Heart left ventricle (tissue), 16 donors: ENCODE results near the gene UGT1A5. TPM values are rescaled to one million over a fixed set of nuclear protein-coding genes. Genes with fewer than 3 reads are reported as not detected.

Experiments
- ATAC-seq, 4 donors: fragments of 200-7000 bp; cut with Tn5 transposase; one replicate each; pipeline ENCODE4 v1.9.1; 2020 to 2022; ENCODE audit warnings: moderate library complexity in 4 of 4, mild to moderate bottlenecking in 3 of 4, moderate number of reproducible peaks in 1 of 4
- DNase-seq, 5 donors: peaks; one replicate each; pipeline ENCODE4 v3.0.0-alpha.2; 2020
- H3K27ac ChIP-seq, 12 donors: fragments of 200-600 bp; sonication (generic) in 4 of 12; one replicate each; pipeline versions ENCODE4 v1.5.0 to v1.8.0; 2016 to 2022; ENCODE audit warnings: mild to moderate bottlenecking in 2 of 12
- H3K27me3 ChIP-seq, 9 donors: fragments of 200-600 bp; sonication (generic) in 2 of 9; one replicate each; pipeline versions ENCODE4 v1.5.1 to v1.8.0; 2016 to 2022; ENCODE audit warnings: mild to moderate bottlenecking in 3 of 9
- H3K36me3 ChIP-seq, 9 donors: fragments of 200-600 bp; sonication (generic) in 2 of 9; one replicate each; pipeline versions ENCODE4 v1.5.0 to v1.8.0; 2018 to 2022; ENCODE audit warnings: mild to moderate bottlenecking in 2 of 9
- H3K4me1 ChIP-seq, 12 donors: fragments of 200-600 bp; sonication (generic) in 4 of 12; one replicate each; pipeline versions ENCODE4 v1.5.0 to v1.8.0; 2016 to 2022; ENCODE audit warnings: mild to moderate bottlenecking in 3 of 12
- H3K4me3 ChIP-seq, 12 donors: fragments of 200-600 bp; sonication (generic) in 4 of 12; one replicate each; pipeline versions ENCODE4 v1.5.0 to v1.8.0; 2017 to 2022; ENCODE audit warnings: mild to moderate bottlenecking in 9 of 12, moderate library complexity in 4 of 12
- H3K9me3 ChIP-seq, 12 donors: fragments of 200-600 bp; sonication (generic) in 4 of 12; one replicate each; pipeline versions ENCODE4 v1.5.0 to v1.8.0; 2016 to 2022; ENCODE audit warnings: mild to moderate bottlenecking in 1 of 12
- POLR2A ChIP-seq, 2 donors: fragments of 450-650 bp; IDR thresholded peaks; one replicate each; pipeline ENCODE4 v1.6.1; 2017; ENCODE audit warnings: antibody characterized with exemption in 2 of 2, mild to moderate bottlenecking in 2 of 2, moderate library complexity in 2 of 2
- WGBS, 4 donors: extraction: QIAGEN DNeasy Blood & Tissue Kit in 2 of 4; methylation state at CpG; one replicate each; pipeline versions ENCODE4 v1.1.5 to v1.1.7; 2013 to 2018; 5-methylcytosine and 5-hydroxymethylcytosine counted together
- intact Hi-C, 10 donors: fragments of 100-400 bp; cut with DNase I; formaldehyde crosslinking; loops; one replicate each; pipeline versions ENCODE4 v1.11.1 to v1.14.2; 2022
- long read RNA-seq, 3 donors: library from polyadenylated mRNA; unstranded; transcript quantifications; one replicate each; pipeline ENCODE4 v2.0.0, GENCODE V29; 2020 to 2021
- polyA plus RNA-seq, 2 donors: library from polyadenylated mRNA; stranded (reverse); fragments of 200-250 nt; gene quantifications; one replicate each; pipeline ENCODE4 v1.2.3, GENCODE V29; 2013
- total RNA-seq, 9 donors: library from RNA; depleted of rRNA in 2 of 9; stranded (reverse); fragments of >200 nt in 2 of 9; fragmentation: NEBNext Ultra II Directional in 3 of 9; extraction: Animal tissue kit (Norgen Biotek cat#: 25700) in 3 of 9; gene quantifications; one replicate each; pipeline versions ENCODE4 v1.1.0 to v1.2.4, GENCODE V29; 2016 to 2023
- TF ChIP-seq, protein P1 (sequence below), 12 donors: fragments of 200-600 bp; sonication (generic) in 4 of 12; IDR thresholded peaks; one replicate each; pipeline versions ENCODE4 v1.5.0 to v1.8.0; 2018 to 2022; ENCODE audit warnings: antibody characterized with exemption in 12 of 12, mild to moderate bottlenecking in 5 of 12
- donor health status: ischemic (EF 13 %, LVEDD 7.1; RV severe dilation, severe dysfunction).
- donor health status: healthy with polysubstance abuse.
- donor health status: DM: no; HTN: yes; CAD: no.
- donor health status: DM: no; HTN: no; CAD: no.
- donor health status: ischemic (EF 25% LVEDD 6.9; RV normal size, moderate dysfunction).
- donor health status: ischemic (EF 25% LVEDD 5.7; RV mildly dilated, moderate dysfunction).
- donor health status: healthy.
- donor health status: DM: yes; HTN: yes; CAD: no.
- donor health status: ischemic (EF 35%, LVEDD 5.7; RV mildly dilated, moderate dysfunction).
- donor health status: nonischemic (EF 11% LVEDD 7.7; RV severe dilation, severe dysfunction).
- donor health status: DM: yes; HTN: yes; CAD: no.
- donor health status: PGD.
- donor health status: ischemic (EF 29% LVEDD 5.4; RV normal size, mild dysfunction).
- donor health status: nonischemic (EF 23%, LVEDD 6.1; RV moderate dilation, normal function).

UGT1A5 gene
- not detected for total RNA-seq
- not detected for polyA plus RNA-seq
- long read RNA-seq, donor 1: 0 reads
- long read RNA-seq, donor 2: 0 reads
- long read RNA-seq, donor 3: 0 reads

DNA sequence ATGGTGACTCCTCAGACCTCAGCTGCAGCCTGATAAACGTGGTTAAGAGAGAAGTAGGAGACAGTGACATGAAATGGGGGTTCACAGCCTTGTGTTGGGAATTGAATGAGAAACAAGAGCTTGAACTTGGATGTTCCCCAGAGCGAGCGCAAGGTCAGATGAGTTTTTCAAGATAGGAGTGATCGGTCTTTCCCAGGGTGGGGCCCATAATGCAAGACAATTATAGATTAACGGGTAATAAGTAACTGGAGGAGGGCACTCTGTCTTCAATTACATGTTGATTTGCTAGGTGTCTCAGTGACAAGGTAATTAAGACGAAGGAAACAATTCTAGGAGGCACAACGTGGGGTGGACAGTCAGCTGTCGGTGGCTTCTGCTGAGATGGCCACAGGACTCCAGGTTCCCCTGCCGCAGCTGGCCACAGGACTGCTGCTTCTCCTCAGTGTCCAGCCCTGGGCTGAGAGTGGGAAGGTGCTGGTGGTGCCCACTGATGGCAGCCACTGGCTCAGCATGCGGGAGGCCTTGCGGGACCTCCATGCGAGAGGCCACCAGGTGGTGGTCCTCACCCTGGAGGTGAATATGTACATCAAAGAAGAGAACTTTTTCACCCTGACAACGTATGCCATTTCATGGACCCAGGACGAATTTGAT, at the start of gene UGT1A5:
Gene UGT1A5 (plus strand): TSS at position 297 of the 651 bp plus-strand sequence. CDS start 85 bp downstream, at position 382.
- ATAC-seq: no peak
- Histone ChIP-seq H3K4me1 (no peaks in the 10 kb centered on the region), H3K36me3 (no peaks in the 10 kb centered on the region), H3K27ac (no peak within 1 kb of the TSS), H3K9me3 (no peaks in the 10 kb centered on the region), H3K27me3 (peaks cover 0 to 26% (median 6%) of the 10 kb centered on the region in 9 donors), H3K4me3 (no peak within 1 kb of the TSS)
- no peak for DNase-seq
- no peak for TF ChIP-seq POLR2A (IDR thresholded peaks at IDR 0.05)
- TF ChIP-seq, protein P1, sequence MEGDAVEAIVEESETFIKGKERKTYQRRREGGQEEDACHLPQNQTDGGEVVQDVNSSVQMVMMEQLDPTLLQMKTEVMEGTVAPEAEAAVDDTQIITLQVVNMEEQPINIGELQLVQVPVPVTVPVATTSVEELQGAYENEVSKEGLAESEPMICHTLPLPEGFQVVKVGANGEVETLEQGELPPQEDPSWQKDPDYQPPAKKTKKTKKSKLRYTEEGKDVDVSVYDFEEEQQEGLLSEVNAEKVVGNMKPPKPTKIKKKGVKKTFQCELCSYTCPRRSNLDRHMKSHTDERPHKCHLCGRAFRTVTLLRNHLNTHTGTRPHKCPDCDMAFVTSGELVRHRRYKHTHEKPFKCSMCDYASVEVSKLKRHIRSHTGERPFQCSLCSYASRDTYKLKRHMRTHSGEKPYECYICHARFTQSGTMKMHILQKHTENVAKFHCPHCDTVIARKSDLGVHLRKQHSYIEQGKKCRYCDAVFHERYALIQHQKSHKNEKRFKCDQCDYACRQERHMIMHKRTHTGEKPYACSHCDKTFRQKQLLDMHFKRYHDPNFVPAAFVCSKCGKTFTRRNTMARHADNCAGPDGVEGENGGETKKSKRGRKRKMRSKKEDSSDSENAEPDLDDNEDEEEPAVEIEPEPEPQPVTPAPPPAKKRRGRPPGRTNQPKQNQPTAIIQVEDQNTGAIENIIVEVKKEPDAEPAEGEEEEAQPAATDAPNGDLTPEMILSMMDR (IDR thresholded peaks at IDR 0.05): no peak
- WGBS, 4 donors: 78 to 83% (median 80%) methylated on average over 14 of the region's 14 CpGs
- intact Hi-C loops: loop anchor here in 1 of 10 donors (10.0 kb wide), 1 partner anchor 268 kb away; no protein-coding TSS in a partner anchor

DNA sequence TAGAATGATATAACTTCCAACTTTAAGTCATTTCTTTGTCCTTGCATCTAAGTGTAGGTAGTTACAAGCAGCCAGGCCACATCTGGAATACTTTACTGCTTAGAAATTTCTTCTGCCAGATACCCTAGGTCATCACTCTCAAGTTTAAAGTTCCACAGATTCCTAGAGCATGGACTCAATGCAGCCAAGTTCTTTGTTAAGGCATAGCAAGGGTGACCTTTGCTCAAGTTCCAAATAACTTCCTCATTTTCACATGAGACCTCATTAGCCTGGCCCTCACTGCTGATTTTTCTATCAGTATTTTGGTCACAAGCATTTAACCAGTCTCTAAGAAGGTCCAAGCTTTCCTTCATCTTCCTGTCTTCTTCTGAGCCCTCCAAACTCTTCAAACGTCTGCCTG, 48.8 kb upstream of the UGT1A5 start:
- WGBS, 4 donors: 18 to 45% (median 33%) methylated on average over 1 of the region's 1 CpG
- Histone ChIP-seq H3K4me3 (no peak overlapping the region), H3K27me3 (peaks cover 0 to 5% (median 0%) of the 10 kb centered on the region in 9 donors), H3K9me3 (peaks cover 0 to 11% (median 0%) of the 10 kb centered on the region in 12 donors), H3K36me3 (no peaks in the 10 kb centered on the region), H3K27ac (no peak overlapping the region), H3K4me1 (no peaks in the 10 kb centered on the region)
- ATAC-seq (no peak), DNase-seq (no peak)
- intact Hi-C loops: no loop called here
- no peak for TF ChIP-seq POLR2A (IDR thresholded peaks at IDR 0.05)
- TF ChIP-seq, protein P1 (IDR thresholded peaks at IDR 0.05): no peak

DNA sequence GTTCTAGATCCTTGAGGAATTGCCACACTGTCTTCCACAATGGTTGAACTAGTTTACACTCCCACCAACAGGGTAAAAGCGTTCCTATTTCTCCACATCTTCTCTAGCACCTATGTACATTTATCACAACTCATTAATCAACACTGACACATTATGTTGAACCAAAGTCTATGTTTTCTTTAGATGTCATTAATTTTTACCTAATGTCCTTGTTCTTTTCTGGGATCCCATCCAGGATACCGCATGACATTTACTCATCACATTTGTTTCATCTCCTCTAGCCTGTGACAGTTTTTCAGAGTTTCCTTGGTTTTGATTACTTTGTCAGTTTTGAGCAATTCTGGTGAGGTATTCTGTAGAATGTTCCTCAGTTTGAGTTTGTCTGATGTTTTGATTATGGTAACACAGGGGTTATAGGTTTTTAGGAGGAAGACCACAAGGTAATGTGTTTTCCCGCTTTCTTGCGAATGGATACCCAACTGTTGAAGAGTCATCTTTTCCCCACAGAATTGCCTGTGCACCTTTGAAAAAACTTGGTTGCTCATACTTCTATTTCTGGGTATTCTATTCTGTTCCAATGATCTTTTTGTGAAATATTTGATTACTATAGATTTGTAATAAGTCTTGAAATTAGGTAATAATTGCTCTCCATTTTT, 44.0 kb upstream of the UGT1A5 start:
- intact Hi-C loops: no loop called here
- H3K27ac ChIP-seq: no peak overlapping the region
- TF ChIP-seq, protein P1 (IDR thresholded peaks at IDR 0.05): no peak
- TF ChIP-seq POLR2A (IDR thresholded peaks at IDR 0.05): no peak
- H3K4me1 ChIP-seq: no peaks in the 10 kb centered on the region
- no peak for DNase-seq
- H3K36me3 ChIP-seq: no peaks in the 10 kb centered on the region
- H3K4me3 ChIP-seq: no peak overlapping the region
- WGBS, 4 donors: 88 to 93% (median 90%) methylated on average over 4 of the region's 4 CpGs
- H3K9me3 ChIP-seq: peaks cover 0 to 11% (median 0%) of the 10 kb centered on the region in 12 donors
- no peak for ATAC-seq
- H3K27me3 ChIP-seq: peaks cover 0 to 3% (median 0%) of the 10 kb centered on the region in 9 donors
